ENCODE results near the gene KRTAP4-1. TPM values are rescaled to one million over a fixed set of nuclear protein-coding genes. Genes with fewer than 3 reads are reported as not detected.

Gene KRTAP4-1
- total and polyA plus RNA-seq, 4 donors, result not detected

GRCh38 chr17:41211845-41212466 lies 27.2 kb upstream of the KRTAP4-1 start:
- TF ChIP-seq HNF4G (IDR thresholded peaks at IDR 0.05) (no peak), RXRA (IDR thresholded peaks at IDR 0.05) (no peak), MAX (IDR thresholded peaks at IDR 0.05) (no peak), RAD21 (IDR thresholded peaks at IDR 0.05) (no peak), GABPA (IDR thresholded peaks at IDR 0.05 in 1 of 2, conservative IDR thresholded peaks at IDR 0.05 in 1 of 2) (no peak)
- peaks cover 0 to 4% (median 0%) of the 10 kb centered on the region in 4 donors for H3K9me3 ChIP-seq (ENCODE audit: control insufficient read depth in 4 of 4, low read length in 3 of 4)
- H3K4me1 ChIP-seq (ENCODE audit: control insufficient read depth in 4 of 4, insufficient read depth in 4 of 4, low read length in 3 of 4), result no peaks in the 10 kb centered on the region
- H3K9ac ChIP-seq (ENCODE audit: low read depth in 1 of 2, low read length in 2 of 2), result no peak overlapping the region
- 56% methylated on average over 1 of the region's 1 CpG for WGBS
- peaks cover 0 to 3% (median 0%) of the 10 kb centered on the region in 4 donors for H3K27me3 ChIP-seq (ENCODE audit: control insufficient read depth in 4 of 4, insufficient read depth in 4 of 4, low read length in 3 of 4)
- H3K27ac ChIP-seq (ENCODE audit: low read depth in 1 of 2, low read length in 2 of 2), result no peak overlapping the region
- no peaks in the 10 kb centered on the region for H3K36me3 ChIP-seq (ENCODE audit: control insufficient read depth in 4 of 4, insufficient read depth in 3 of 4, low read depth in 1 of 4, low read length in 3 of 4)
- DNase-seq (ENCODE audit: low spot score), result no peak
- no peak overlapping the region for H3K4me3 ChIP-seq (ENCODE audit: low read depth in 1 of 3, low read length in 3 of 3)

GRCh38 chr17:41199421-41200078 lies 14.8 kb upstream of the KRTAP4-1 start:
- Histone ChIP-seq H3K27ac (ENCODE audit: low read depth in 1 of 2, low read length in 2 of 2) (no peak overlapping the region), H3K27me3 (ENCODE audit: control insufficient read depth in 4 of 4, insufficient read depth in 4 of 4, low read length in 3 of 4) (no peaks in the 10 kb centered on the region), H3K4me1 (ENCODE audit: control insufficient read depth in 4 of 4, insufficient read depth in 4 of 4, low read length in 3 of 4) (no peaks in the 10 kb centered on the region), H3K9ac (ENCODE audit: low read depth in 1 of 2, low read length in 2 of 2) (no peak overlapping the region), H3K9me3 (ENCODE audit: control insufficient read depth in 4 of 4, low read length in 3 of 4) (no peaks in the 10 kb centered on the region), H3K4me3 (ENCODE audit: low read depth in 1 of 3, low read length in 3 of 3) (no peak overlapping the region), H3K36me3 (ENCODE audit: control insufficient read depth in 4 of 4, insufficient read depth in 3 of 4, low read depth in 1 of 4, low read length in 3 of 4) (no peaks in the 10 kb centered on the region)
- DNase-seq (ENCODE audit: low spot score), result no peak
- WGBS, result 61% methylated on average over 5 of the region's 5 CpGs
- TF ChIP-seq TAF1 (conservative IDR thresholded peaks at IDR 0.05), result no peak
- TF ChIP-seq SP1 (IDR thresholded peaks at IDR 0.05), result no peak
- no peak for TF ChIP-seq YY1 (IDR thresholded peaks at IDR 0.05)
- no peak for TF ChIP-seq RXRA (IDR thresholded peaks at IDR 0.05)
- no peak for TF ChIP-seq EGR1 (IDR thresholded peaks at IDR 0.05; ENCODE audit: low read depth in 2 of 2)
- TF ChIP-seq NR2F2 (IDR thresholded peaks at IDR 0.05), result no peak
- TF ChIP-seq REST (IDR thresholded peaks at IDR 0.05), result no peak
- TF ChIP-seq GABPA (IDR thresholded peaks at IDR 0.05 in 1 of 2, conservative IDR thresholded peaks at IDR 0.05 in 1 of 2), result no peak
- no peak for TF ChIP-seq CTCF (IDR thresholded peaks at IDR 0.05; ENCODE audit: low read depth, low read length, missing input control)
- TF ChIP-seq ZBTB33 (IDR thresholded peaks at IDR 0.05), result no peak
- TF ChIP-seq FOXA2 (IDR thresholded peaks at IDR 0.05), result no peak
- no peak for TF ChIP-seq RAD21 (IDR thresholded peaks at IDR 0.05)
- TF ChIP-seq HNF4G (IDR thresholded peaks at IDR 0.05), result no peak
- no peak for TF ChIP-seq JUND (IDR thresholded peaks at IDR 0.05)
- no peak for TF ChIP-seq MAX (IDR thresholded peaks at IDR 0.05)
- no peak for TF ChIP-seq FOXA1 (IDR thresholded peaks at IDR 0.05)
- TF ChIP-seq ATF3 (IDR thresholded peaks at IDR 0.05), result no peak
